Body of pancreas (tissue), 4 donors: ENCODE measurements around the gene HMX1. TPM values are rescaled to one million over a fixed set of nuclear protein-coding genes. Genes with fewer than 3 reads are reported as not detected.

Source experiments
- ATAC-seq: fragments of 150-250 bp; one replicate; pipeline ENCODE4 v1.9.1; 2016
- DNase-seq, 4 donors: peaks; one replicate each; pipeline ENCODE4 v3.0.0-alpha.2; 2019
- H3K27ac ChIP-seq, 4 donors: fragments of 200-600 bp; sonication (generic); 1 replicate in 3 of 4; 2 replicates in 1 of 4; pipeline versions ENCODE4 v1.5.1 to v1.6.1; 2016 to 2019; ENCODE audit warnings: mild to moderate bottlenecking in 1 of 4, mixed read lengths in 1 of 4, moderate library complexity in 1 of 4
- H3K27me3 ChIP-seq, 2 donors: fragments of 200-600 bp; sonication (generic); one replicate each; pipeline ENCODE4 v1.6.0; 2016; ENCODE audit warnings: mild to moderate bottlenecking in 1 of 2
- H3K36me3 ChIP-seq, 2 donors: fragments of 200-600 bp; sonication (generic); replicated peaks in 1 of 2; 2 replicates each; pipeline ENCODE4 v1.5.1; 2016; ENCODE audit warnings: low read depth in 2 of 2; ENCODE audit not compliant: insufficient read depth in 1 of 2
- H3K4me1 ChIP-seq: fragments of 200-600 bp; sonication (generic); one replicate; pipeline ENCODE4 v1.6.0; 2016
- H3K4me3 ChIP-seq, 2 donors: fragments of 200-600 bp; sonication (generic); 1 replicate in 1 of 2; 2 replicates in 1 of 2; pipeline ENCODE4 v1.5.1; 2016 to 2019
- H3K9me3 ChIP-seq, 3 donors: fragments of 200-600 bp; sonication (generic); 1 replicate in 2 of 3; 2 replicates in 1 of 3; pipeline ENCODE4 v1.5.1; 2016
- CTCF ChIP-seq, 7 experiments: fragments of 450-650 bp in 4 of 7; fragments of 200-600 bp in 3 of 7; sonication (generic) in 3 of 7; IDR thresholded peaks; one replicate each; pipeline ENCODE4 v1.5.1; 2016 to 2019; ENCODE audit warnings: antibody characterized with exemption in 7 of 7
- POLR2A ChIP-seq, 3 donors: fragments of 450-650 bp; IDR thresholded peaks; one replicate each; pipeline ENCODE4 v1.6.1; 2016; ENCODE audit warnings: antibody characterized with exemption in 3 of 3, mild to moderate bottlenecking in 2 of 3
- WGBS, 2 donors: methylation state at CpG; one replicate each; pipeline ENCODE4 v1.1.5; 2017; 5-methylcytosine and 5-hydroxymethylcytosine counted together
- intact Hi-C: fragments of 100-400 bp; cut with DNase I; formaldehyde crosslinking; loops from one replicate; pipeline ENCODE4 v1.15.1; 2023
- total RNA-seq, 2 donors: library from RNA; depleted of rRNA; stranded (reverse); fragments of >200 nt; gene quantifications; one replicate each; pipeline ENCODE4 v1.1.0, GENCODE V29; 2016

Gene HMX1
- total RNA-seq, 2 donors from 2014 or later = not detected

DNA sequence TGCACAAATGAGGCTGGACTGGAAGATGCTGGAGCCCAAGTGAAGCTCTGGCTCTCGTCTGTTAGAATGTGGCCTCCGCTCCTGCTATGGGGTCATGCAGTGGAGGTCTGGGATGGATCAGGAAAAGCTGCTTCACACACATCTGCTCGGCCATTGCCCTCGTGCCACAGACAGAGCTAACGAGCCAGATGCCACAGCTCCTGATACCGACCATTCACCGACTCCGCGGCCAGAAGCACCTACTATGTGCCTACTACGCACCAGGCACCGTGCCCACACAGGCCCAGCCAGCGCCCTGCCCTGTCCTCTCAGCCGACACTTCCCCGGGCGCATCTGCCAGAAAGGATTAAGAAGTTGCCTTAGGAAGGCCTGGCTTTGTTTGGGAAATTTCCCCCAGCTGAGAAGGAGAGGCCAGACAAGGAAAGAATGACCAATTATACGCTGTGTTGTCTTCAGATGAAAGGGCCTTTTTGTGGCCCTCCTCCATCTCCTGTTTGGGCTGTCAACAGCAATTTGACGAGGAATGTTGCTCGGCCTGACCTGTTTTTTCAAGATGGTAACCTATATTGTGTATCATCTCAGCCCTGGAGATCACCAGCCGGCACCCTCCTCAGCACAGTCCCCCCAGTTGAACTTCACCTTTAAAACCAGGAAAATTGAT lies 34.3 kb downstream of the HMX1 start:
- H3K36me3 ChIP-seq = no peaks in the 10 kb centered on the region
- H3K9me3 ChIP-seq = no peaks in the 10 kb centered on the region
- H3K4me1 ChIP-seq = no peaks in the 10 kb centered on the region
- DNase-seq (peak in 2 of 4 donors; percentile 8 to 10), ATAC-seq (no peak)
- no peak overlapping the region for H3K27ac ChIP-seq
- 44 to 53% methylated on average over 17 to 19 of the region's 19 CpGs for WGBS, 2 donors
- no peak overlapping the region for H3K4me3 ChIP-seq
- TF ChIP-seq CTCF (IDR thresholded peaks at IDR 0.05) = no peak
- TF ChIP-seq POLR2A (IDR thresholded peaks at IDR 0.05) = no peak
- H3K27me3 ChIP-seq = no peaks in the 10 kb centered on the region
- intact Hi-C loops = no loop called here

DNA sequence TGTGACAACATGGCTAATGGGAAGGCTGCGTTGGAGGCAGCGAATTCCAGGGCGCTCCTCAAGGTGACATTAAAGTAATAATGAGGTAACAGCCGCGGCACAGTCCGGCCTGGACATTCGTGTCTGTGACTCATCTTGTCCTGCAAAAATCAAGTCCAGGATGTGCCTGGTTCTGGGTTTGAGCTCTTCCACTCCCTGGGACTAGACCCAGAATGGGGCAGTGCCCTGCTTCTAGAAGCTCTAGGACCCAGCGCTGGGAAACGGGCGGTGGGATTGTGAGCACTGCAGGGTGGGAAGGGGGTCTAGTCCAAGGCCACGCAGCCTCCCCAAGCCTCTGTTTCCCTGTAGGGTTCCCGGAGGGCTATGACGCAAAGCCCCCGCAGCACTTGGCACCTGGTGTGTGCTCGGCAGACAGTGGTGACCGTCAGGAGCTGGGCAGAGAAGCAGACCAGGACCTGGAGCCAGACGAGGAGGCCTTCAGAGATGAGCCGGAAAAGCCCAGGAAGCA lies 34.9 kb downstream of the HMX1 start:
- H3K4me1 ChIP-seq = no peaks in the 10 kb centered on the region

DNA sequence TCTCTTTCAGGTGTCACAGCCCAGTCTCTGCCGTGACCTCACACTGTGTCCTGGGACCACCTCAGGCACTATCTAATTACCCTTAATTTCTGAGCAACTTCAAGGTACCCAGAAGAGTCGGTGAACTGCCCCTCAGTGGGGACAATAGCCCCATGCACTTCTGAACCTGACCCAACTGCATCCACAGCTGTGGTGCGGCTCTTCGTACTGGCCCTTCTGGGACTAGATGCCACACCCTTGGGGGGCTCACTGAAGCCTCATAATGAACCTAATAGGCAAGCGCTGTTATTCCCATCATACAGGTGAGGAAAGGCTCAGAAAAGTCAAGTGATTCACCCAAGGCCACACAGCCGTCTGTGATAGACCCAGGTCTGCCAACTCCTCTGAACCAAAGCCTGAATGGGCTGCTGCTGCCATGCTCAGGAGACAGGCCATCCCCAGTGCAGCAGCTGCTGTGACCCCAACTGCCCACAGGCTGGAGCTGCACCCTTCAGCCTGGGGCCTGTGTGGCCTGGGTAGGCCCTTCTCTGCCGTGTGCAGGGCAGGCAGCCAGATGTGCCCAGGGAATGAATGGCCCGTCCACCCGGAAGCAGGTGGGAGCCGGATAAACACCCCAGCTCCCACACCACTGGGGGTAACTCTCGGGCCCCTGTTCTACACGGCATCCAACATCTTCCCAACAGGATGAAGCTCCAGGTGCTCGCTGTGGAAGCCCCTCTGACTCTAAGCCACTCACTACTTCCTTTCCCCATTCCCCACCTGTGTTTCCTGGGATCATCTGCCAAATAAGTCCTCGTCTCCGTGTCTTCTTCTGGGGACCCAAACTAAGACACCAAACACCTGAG lies 35.9 kb downstream of the HMX1 start:
- TF ChIP-seq CTCF (IDR thresholded peaks at IDR 0.05) (no peak), POLR2A (IDR thresholded peaks at IDR 0.05) (no peak)
- Histone ChIP-seq H3K27ac (no peak overlapping the region), H3K9me3 (no peaks in the 10 kb centered on the region), H3K4me3 (no peak overlapping the region), H3K27me3 (no peaks in the 10 kb centered on the region), H3K4me1 (no peaks in the 10 kb centered on the region), H3K36me3 (no peaks in the 10 kb centered on the region)
- WGBS, 2 donors = 61 to 72% methylated on average over 12 to 15 of the region's 15 CpGs
- intact Hi-C loops = no loop called here
- DNase-seq = peak in 2 of 4 donors; percentile 3 to 6
- no peak for ATAC-seq

More for the DNA sequence above, 34.9 kb downstream of the HMX1 start:
- DNase-seq = peak in 2 of 4 donors; percentile 1 to 4
- TF ChIP-seq POLR2A (IDR thresholded peaks at IDR 0.05) (no peak), CTCF (IDR thresholded peaks at IDR 0.05) (no peak)
- no peak for ATAC-seq
- Histone ChIP-seq H3K27me3 (no peaks in the 10 kb centered on the region), H3K9me3 (no peaks in the 10 kb centered on the region), H3K4me3 (no peak overlapping the region), H3K36me3 (no peaks in the 10 kb centered on the region), H3K27ac (no peak overlapping the region)
- intact Hi-C loops = no loop called here
- WGBS, 2 donors = 61 to 65% methylated on average over 9 to 18 of the region's 18 CpGs

- Histone ChIP-seq H3K36me3 (no peaks in the 10 kb centered on the region), H3K4me1 (no peaks in the 10 kb centered on the region), H3K4me3 (no peak overlapping the region), H3K27me3 (no peaks in the 10 kb centered on the region), H3K9me3 (no peaks in the 10 kb centered on the region), H3K27ac (no peak overlapping the region)
- peak in 1 of 4 donors; percentile 5 for DNase-seq
- intact Hi-C loops = no loop called here
- no peak for ATAC-seq
- WGBS, 2 donors = 46 to 60% methylated on average over 9 to 11 of the region's 11 CpGs
- no peak for TF ChIP-seq CTCF (IDR thresholded peaks at IDR 0.05)
- no peak for TF ChIP-seq POLR2A (IDR thresholded peaks at IDR 0.05)
Measured at GRCh38 chr4:8834681-8835220, 36.9 kb downstream of the HMX1 start.
